H9 (cell line): ENCODE measurements around the gene TNNT1. TPM values are rescaled to one million over a fixed set of nuclear protein-coding genes. Genes with fewer than 3 reads are reported as not detected.

Experiments used
- DNase-seq: peaks from one replicate; pipeline ENCODE4 v3.0.0-alpha.2; 2017
- H2AFZ ChIP-seq: one replicate; pipeline ENCODE4 v1.6.1; 2013; ENCODE audit warnings: mild to moderate bottlenecking, low read length, control low read depth, moderate library complexity
- H2AK5ac ChIP-seq: 2 replicates; pipeline ENCODE4 v1.6.1; 2013; ENCODE audit warnings: low read length, control low read depth, mixed read lengths; ENCODE audit not compliant: insufficient read length
- H2BK120ac ChIP-seq: one replicate; pipeline ENCODE4 v1.6.1; 2013; ENCODE audit warnings: low read depth, mild to moderate bottlenecking, low read length, control low read depth, inconsistent platforms; ENCODE audit not compliant: poor library complexity, severe bottlenecking
- H2BK12ac ChIP-seq: 2 replicates; pipeline ENCODE4 v1.6.1; 2013; ENCODE audit warnings: low read length, control low read depth, mixed read lengths, low read depth; ENCODE audit not compliant: insufficient read length
- H2BK15ac ChIP-seq: 2 replicates; pipeline ENCODE4 v1.6.1; 2013; ENCODE audit warnings: low read depth, low read length, control low read depth
- H2BK20ac ChIP-seq: one replicate; pipeline ENCODE4 v1.6.1; 2013; ENCODE audit warnings: low read depth, mild to moderate bottlenecking, low read length, control low read depth, inconsistent platforms; ENCODE audit not compliant: poor library complexity, severe bottlenecking
- H2BK5ac ChIP-seq: 2 replicates; pipeline ENCODE4 v1.6.1; 2013; ENCODE audit warnings: low read length, control low read depth, mixed read lengths; ENCODE audit not compliant: insufficient read length
- H3K14ac ChIP-seq: 2 replicates; pipeline ENCODE4 v1.6.1; 2013; ENCODE audit warnings: low read length, control low read depth; ENCODE audit not compliant: insufficient read depth
- H3K18ac ChIP-seq: 2 replicates; pipeline ENCODE4 v1.6.1; 2013; ENCODE audit warnings: low read depth, mild to moderate bottlenecking, mixed read lengths, low read length, control low read depth; ENCODE audit not compliant: insufficient read length
- H3K23ac ChIP-seq: 2 replicates; pipeline ENCODE4 v1.6.1; 2013; ENCODE audit warnings: low read length, control low read depth, mixed read lengths, low read depth; ENCODE audit not compliant: insufficient read length
- H3K23me2 ChIP-seq: 2 replicates; pipeline ENCODE4 v1.6.1; 2013; ENCODE audit warnings: low read depth, mild to moderate bottlenecking, mixed read lengths, low read length, control low read depth; ENCODE audit not compliant: insufficient read length, poor library complexity, severe bottlenecking
- H3K27ac ChIP-seq: 2 replicates; pipeline ENCODE4 v1.5.1; 2013; ENCODE audit warnings: low read length, control low read depth, mixed read lengths, low read depth; ENCODE audit not compliant: insufficient read length
- H3K27me3 ChIP-seq: 2 replicates; pipeline ENCODE4 v1.6.1; 2013; ENCODE audit warnings: low read length, control low read depth, inconsistent platforms; ENCODE audit not compliant: insufficient read depth
- H3K4ac ChIP-seq: 2 replicates; pipeline ENCODE4 v1.6.1; 2013; ENCODE audit warnings: low read depth, mild to moderate bottlenecking, control low read depth, inconsistent platforms, low read length, moderate library complexity
- H3K4me1 ChIP-seq: 2 replicates; pipeline ENCODE4 v1.6.1; 2013; ENCODE audit warnings: low read length, control low read depth, inconsistent platforms; ENCODE audit not compliant: insufficient read depth
- H3K4me2 ChIP-seq: 2 replicates; pipeline ENCODE4 v1.6.1; 2013; ENCODE audit warnings: low read length, control low read depth, mixed read lengths; ENCODE audit not compliant: insufficient read length, insufficient read depth
- H3K56ac ChIP-seq: 2 replicates; pipeline ENCODE4 v1.6.1; 2013; ENCODE audit warnings: low read depth, mild to moderate bottlenecking, mixed read lengths, low read length, control low read depth; ENCODE audit not compliant: insufficient read length
- H3K79me1 ChIP-seq: 2 replicates; pipeline ENCODE4 v1.6.1; 2013; ENCODE audit warnings: low read depth, mild to moderate bottlenecking, moderate library complexity, low read length, control low read depth, inconsistent platforms; ENCODE audit not compliant: insufficient read depth, poor library complexity, severe bottlenecking
- H3K79me2 ChIP-seq: 2 replicates; pipeline ENCODE4 v1.6.1; 2013; ENCODE audit warnings: low read length, control low read depth, inconsistent platforms; ENCODE audit not compliant: insufficient read depth
- H3K9ac ChIP-seq: 2 replicates; pipeline ENCODE4 v1.6.1; 2013; ENCODE audit warnings: low read length, control low read depth, mixed read lengths; ENCODE audit not compliant: insufficient read length; ENCODE audit errors: extremely low read depth
- H3K9me3 ChIP-seq: one replicate; pipeline ENCODE4 v1.6.1; 2013; ENCODE audit warnings: low read depth, low read length, inconsistent platforms; ENCODE audit not compliant: control insufficient read depth
- H3T11ph ChIP-seq: one replicate; pipeline ENCODE4 v1.6.1; 2013; ENCODE audit warnings: mild to moderate bottlenecking, low read length, control low read depth, inconsistent platforms
- H4K20me1 ChIP-seq: one replicate; pipeline ENCODE4 v1.6.1; 2013; ENCODE audit not compliant: control insufficient read depth, insufficient read length, insufficient read depth
- H4K5ac ChIP-seq: 2 replicates; pipeline ENCODE4 v1.6.1; 2013; ENCODE audit warnings: low read depth, mild to moderate bottlenecking, mixed read lengths, low read length, control low read depth; ENCODE audit not compliant: insufficient read length
- H4K8ac ChIP-seq: replicated peaks from 2 replicates; pipeline ENCODE4 v1.6.1; 2013; ENCODE audit warnings: low read length, control low read depth, mixed read lengths, low read depth; ENCODE audit not compliant: insufficient read length
- H4K91ac ChIP-seq: 2 replicates; pipeline ENCODE4 v1.6.1; 2013; ENCODE audit warnings: low read depth, mild to moderate bottlenecking, moderate library complexity, mixed read lengths, low read length, control low read depth; ENCODE audit not compliant: insufficient read length
- H3K27ac Mint-ChIP-seq, 3 experiments: 2 replicates in 2 of 3; 3 replicates in 1 of 3; pipeline ENCODE4 v1.8.0; 2020 to 2021; ENCODE audit warnings: mixed read lengths in 3 of 3, mild to moderate bottlenecking in 1 of 3, moderate library complexity in 1 of 3
- H3K27me3 Mint-ChIP-seq: 2 replicates; pipeline ENCODE4 v1.8.0; 2021; ENCODE audit warnings: low read depth, mild to moderate bottlenecking, moderate library complexity, mixed read lengths
- H3K36me3 Mint-ChIP-seq, 3 experiments: 2 replicates in 2 of 3; 3 replicates in 1 of 3; pipeline ENCODE4 v1.8.0; 2020 to 2021; ENCODE audit warnings: low read depth in 3 of 3, mixed read lengths in 3 of 3; ENCODE audit not compliant: insufficient read depth in 1 of 3
- H3K4me1 Mint-ChIP-seq, 2 experiments: 2 replicates each; pipeline ENCODE4 v1.8.0; 2020; ENCODE audit warnings: mixed read lengths in 2 of 2
- H3K4me3 Mint-ChIP-seq, 2 experiments: 2 replicates in 1 of 2; 3 replicates in 1 of 2; pipeline ENCODE4 v1.8.0; 2020 to 2021; ENCODE audit warnings: mild to moderate bottlenecking in 2 of 2, mixed read lengths in 2 of 2, moderate library complexity in 1 of 2
- H3K9me3 Mint-ChIP-seq, 2 experiments: 2 replicates in 1 of 2; 3 replicates in 1 of 2; pipeline ENCODE4 v1.8.0; 2020; ENCODE audit warnings: mild to moderate bottlenecking in 2 of 2, mixed read lengths in 2 of 2, moderate library complexity in 1 of 2
- WGBS: extraction: QIAGEN DNeasy Blood & Tissue Kit; methylation state at CpG from one replicate; pipeline ENCODE4 v1.1.7; 2013; ENCODE audit warnings: missing lambda C conversion rate, low lambda C conversion rate, mixed read lengths; ENCODE audit not compliant: insufficient read length; ENCODE audit errors: extremely low coverage; 5-methylcytosine and 5-hydroxymethylcytosine counted together
- total RNA-seq: library from RNA; stranded (reverse); gene quantifications from 2 replicates; pipeline ENCODE4 v1.2.1, GENCODE V29; 2021
- TF ChIP-seq, protein P1 (sequence below): fragments of 200-600 bp; sonication (generic); conservative IDR thresholded peaks from 3 replicates; pipeline ENCODE4 v1.8.0; 2021; ENCODE audit warnings: antibody characterized with exemption, mild to moderate bottlenecking

Gene TNNT1
- total RNA-seq, 1 experiment from 2014 or later, result 127 TPM

DNA sequence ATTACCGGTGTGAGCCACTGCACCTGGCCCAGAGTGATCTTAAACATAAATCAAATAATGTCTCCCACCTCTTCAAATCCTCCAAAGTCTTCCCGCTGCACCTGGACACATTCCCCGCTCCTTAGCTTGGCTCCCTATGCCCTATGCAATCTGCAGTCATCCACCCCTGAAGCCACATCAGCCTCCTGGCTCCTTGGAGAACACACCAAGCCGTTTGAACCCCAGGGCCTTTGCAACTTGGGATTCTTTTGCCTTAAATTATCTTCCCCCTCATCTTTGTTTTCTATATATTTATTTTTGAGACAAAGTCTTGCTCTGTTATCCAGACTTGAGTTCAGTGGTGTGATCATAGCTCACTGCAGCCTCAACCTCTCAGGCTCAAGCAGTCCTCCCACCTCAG lies 20.1 kb upstream of the TNNT1 start:
- no peak for DNase-seq
- no peaks in the 10 kb centered on the region for H3K79me1 ChIP-seq
- no peak overlapping the region for H4K5ac ChIP-seq
- no peak overlapping the region for H3K18ac ChIP-seq
- no CpG with 5 or more reads among the region's 4 CpGs for whole genome bisulfite sequencing
- H3K14ac ChIP-seq, result no peak overlapping the region
- peaks cover 21% of the 10 kb centered on the region for H3K23me2 ChIP-seq
- no peak overlapping the region for H3K27ac Mint-ChIP-seq
- H4K8ac ChIP-seq, result no peak overlapping the region
- no peak overlapping the region for H3K27ac ChIP-seq
- no peak overlapping the region for H2AFZ ChIP-seq
- no peaks in the 10 kb centered on the region; the same call in 1 of the 2 replicates for H3K27me3 ChIP-seq
- H3K23ac ChIP-seq, result no peak overlapping the region
- no peaks in the 10 kb centered on the region for H4K20me1 ChIP-seq
- peaks cover 16 to 28% of the 10 kb centered on the region in 2 experiments for H3K4me1 Mint-ChIP-seq
- H3T11ph ChIP-seq, result no peak overlapping the region
- H3K9ac ChIP-seq, result no peak overlapping the region
- no peaks in the 10 kb centered on the region for H3K9me3 ChIP-seq
- no peak overlapping the region for H4K91ac ChIP-seq
- H3K4ac ChIP-seq, result no peak overlapping the region
- no peak overlapping the region for H3K4me2 ChIP-seq
- no peak overlapping the region for H2BK12ac ChIP-seq
- H3K27me3 Mint-ChIP-seq, result peaks cover 52% of the 10 kb centered on the region
- no peak overlapping the region for H3K56ac ChIP-seq
- no peaks in the 10 kb centered on the region; a peak in 2 of 7 replicates for H3K36me3 Mint-ChIP-seq
- H3K4me1 ChIP-seq, result no peaks in the 10 kb centered on the region
- H2BK120ac ChIP-seq, result no peak overlapping the region
- TF ChIP-seq, protein P1, sequence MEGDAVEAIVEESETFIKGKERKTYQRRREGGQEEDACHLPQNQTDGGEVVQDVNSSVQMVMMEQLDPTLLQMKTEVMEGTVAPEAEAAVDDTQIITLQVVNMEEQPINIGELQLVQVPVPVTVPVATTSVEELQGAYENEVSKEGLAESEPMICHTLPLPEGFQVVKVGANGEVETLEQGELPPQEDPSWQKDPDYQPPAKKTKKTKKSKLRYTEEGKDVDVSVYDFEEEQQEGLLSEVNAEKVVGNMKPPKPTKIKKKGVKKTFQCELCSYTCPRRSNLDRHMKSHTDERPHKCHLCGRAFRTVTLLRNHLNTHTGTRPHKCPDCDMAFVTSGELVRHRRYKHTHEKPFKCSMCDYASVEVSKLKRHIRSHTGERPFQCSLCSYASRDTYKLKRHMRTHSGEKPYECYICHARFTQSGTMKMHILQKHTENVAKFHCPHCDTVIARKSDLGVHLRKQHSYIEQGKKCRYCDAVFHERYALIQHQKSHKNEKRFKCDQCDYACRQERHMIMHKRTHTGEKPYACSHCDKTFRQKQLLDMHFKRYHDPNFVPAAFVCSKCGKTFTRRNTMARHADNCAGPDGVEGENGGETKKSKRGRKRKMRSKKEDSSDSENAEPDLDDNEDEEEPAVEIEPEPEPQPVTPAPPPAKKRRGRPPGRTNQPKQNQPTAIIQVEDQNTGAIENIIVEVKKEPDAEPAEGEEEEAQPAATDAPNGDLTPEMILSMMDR, result no peak
- no peak overlapping the region for H2AK5ac ChIP-seq
- no peaks in the 10 kb centered on the region for H3K79me2 ChIP-seq
- peaks cover 2 to 4% of the 10 kb centered on the region in 2 experiments; a peak in 4 of 5 replicates for H3K9me3 Mint-ChIP-seq
- no peak overlapping the region for H2BK5ac ChIP-seq
- H2BK15ac ChIP-seq, result no peak overlapping the region
- H3K4me3 Mint-ChIP-seq, result no peak overlapping the region
- no peak overlapping the region for H2BK20ac ChIP-seq
